Neural cell (in vitro differentiated cells): ENCODE data around the gene FAM163A. TPM values are rescaled to one million over a fixed set of nuclear protein-coding genes. Genes with fewer than 3 reads are reported as not detected.

Experiments used
- H2AFZ ChIP-seq: fragments of 200-600, 300-800 bp; sonication (generic), shearing (Covaris generic); 2 replicates; pipeline ENCODE4 v1.6.0; 2014; ENCODE audit warnings: low read depth, mild to moderate bottlenecking, antibody characterized with exemption, low read length, moderate library complexity
- H3F3A ChIP-seq: fragments of 200-600 bp; shearing (Covaris generic); 2 replicates; pipeline ENCODE4 v1.6.1; 2016; ENCODE audit warnings: mild to moderate bottlenecking, moderate library complexity, mixed read lengths, antibody characterized with exemption, low read length; ENCODE audit not compliant: insufficient read depth, poor library complexity, severe bottlenecking
- H3K27ac ChIP-seq: fragments of 200-600, 300-800 bp; sonication (generic), shearing (Covaris generic); 2 replicates; pipeline ENCODE4 v1.5.1; 2014; ENCODE audit warnings: mild to moderate bottlenecking, low read length, moderate library complexity
- H3K27me3 ChIP-seq: fragments of 300-800, 200-600 bp; sonication (generic), shearing (Covaris generic); 2 replicates; pipeline ENCODE4 v1.6.0; 2014; ENCODE audit warnings: mild to moderate bottlenecking, low read depth, low read length, moderate library complexity; ENCODE audit not compliant: insufficient read depth
- H3K36me3 ChIP-seq: fragments of 300-800, 200-600 bp; sonication (generic), shearing (Covaris generic); 2 replicates; pipeline ENCODE4 v1.5.1; 2014; ENCODE audit warnings: mild to moderate bottlenecking, antibody characterized with exemption, low read length, moderate library complexity; ENCODE audit not compliant: insufficient read depth
- H3K4me2 ChIP-seq: fragments of 300-800, 200-600 bp; sonication (generic), shearing (Covaris generic); 2 replicates; pipeline ENCODE4 v1.6.0; 2014; ENCODE audit warnings: mild to moderate bottlenecking, low read length
- H3K4me3 ChIP-seq: fragments of 300-800, 200-600 bp; sonication (generic), shearing (Covaris generic); 2 replicates; pipeline ENCODE4 v1.5.1; 2014; ENCODE audit warnings: mild to moderate bottlenecking, low read length, moderate library complexity
- H3K79me2 ChIP-seq: fragments of 200-600 bp; shearing (Covaris generic); replicated peaks from 2 replicates; pipeline ENCODE4 v1.6.0; 2014; ENCODE audit warnings: mild to moderate bottlenecking, low read length, moderate library complexity; ENCODE audit not compliant: insufficient read depth
- H3K9ac ChIP-seq: fragments of 300-800, 200-600 bp; sonication (generic), shearing (Covaris generic); 2 replicates; pipeline ENCODE4 v1.6.1; 2016; ENCODE audit warnings: mild to moderate bottlenecking, low read length, mixed read lengths
- H3K9me2 ChIP-seq: fragments of 200-600 bp; shearing (Covaris generic); 2 replicates; pipeline ENCODE4 v1.6.1; 2016; ENCODE audit warnings: mild to moderate bottlenecking, low read length, mixed read lengths; ENCODE audit not compliant: insufficient read depth
- H3K9me3 ChIP-seq: fragments of 200-600, 300-800 bp; sonication (generic), shearing (Covaris generic); 2 replicates; pipeline ENCODE4 v1.6.1; 2016; ENCODE audit warnings: mild to moderate bottlenecking, mixed run types, low read length, moderate library complexity, mixed read lengths
- H4K20me1 ChIP-seq: fragments of 200-600 bp; shearing (Covaris generic); 2 replicates; pipeline ENCODE4 v1.6.1; 2016; ENCODE audit warnings: mild to moderate bottlenecking, mixed run types; ENCODE audit not compliant: insufficient read depth
- CTCF ChIP-seq: fragments of 450-650 bp; IDR thresholded peaks from 2 replicates; pipeline ENCODE4 v1.5.1; 2014; ENCODE audit warnings: antibody characterized with exemption, mild to moderate bottlenecking, moderate library complexity; ENCODE audit not compliant: poor library complexity, severe bottlenecking
- EP300 ChIP-seq: fragments of 450-650 bp; conservative IDR thresholded peaks from 2 replicates; pipeline ENCODE4 v1.6.1; 2014; ENCODE audit warnings: antibody characterized with exemption, mild to moderate bottlenecking, moderate library complexity; ENCODE audit not compliant: poor library complexity, severe bottlenecking
- EZH2 ChIP-seq: fragments of 200-600, 300-800 bp; shearing (Covaris generic), sonication (generic); IDR thresholded peaks from 2 replicates; pipeline ENCODE4 v1.6.1; 2014; ENCODE audit warnings: antibody characterized with exemption, low read length, borderline replicate concordance, mild to moderate bottlenecking; ENCODE audit not compliant: insufficient read depth, poor library complexity, severe bottlenecking
- MXI1 ChIP-seq: fragments of 450-650 bp; conservative IDR thresholded peaks from 2 replicates; pipeline ENCODE4 v1.6.1; 2014; ENCODE audit warnings: antibody characterized with exemption, mild to moderate bottlenecking; ENCODE audit not compliant: poor library complexity, severe bottlenecking
- POLR2AphosphoS5 ChIP-seq: IDR thresholded peaks from 2 replicates; pipeline ENCODE4 v1.6.1; 2012
- RAD21 ChIP-seq: fragments of 450-650 bp; conservative IDR thresholded peaks from 2 replicates; pipeline ENCODE4 v1.6.1; 2014; ENCODE audit warnings: antibody characterized with exemption, mild to moderate bottlenecking, moderate library complexity
- REST ChIP-seq: IDR thresholded peaks from 2 replicates; pipeline ENCODE4 v1.6.1; 2012; ENCODE audit warnings: borderline replicate concordance
- SMC3 ChIP-seq: fragments of 450-650 bp; conservative IDR thresholded peaks from 2 replicates; pipeline ENCODE4 v1.6.1; 2014; ENCODE audit warnings: antibody characterized with exemption, mild to moderate bottlenecking, moderate library complexity; ENCODE audit not compliant: poor library complexity
- TAF1 ChIP-seq: IDR thresholded peaks from 2 replicates; pipeline ENCODE4 v1.6.1; 2012; ENCODE audit warnings: low read depth
- polyA plus RNA-seq: library from polyadenylated mRNA; depleted of rRNA; stranded (reverse); fragments of >200 nt; gene quantifications from 2 replicates; pipeline ENCODE4 v1.2.3, GENCODE V29; 2014

FAM163A gene
- polyA plus RNA-seq, 1 donor from 2014 or later, result 0.21 TPM

- TF ChIP-seq EZH2 (no peak), POLR2AphosphoS5 (no peak), TAF1 (no peak), RAD21 (no peak)
These were observed 2.7 kb downstream of the FAM163A start (continued) for GRCh38 chr1:179745743-179746142.

- H3K9me3 ChIP-seq, result no peaks in the 10 kb centered on the region
- H3K27me3 ChIP-seq, result peaks cover 44% of the 10 kb centered on the region
- H3F3A ChIP-seq, result no peaks in the 10 kb centered on the region
- H3K79me2 ChIP-seq, result no peaks in the 10 kb centered on the region
- no peak overlapping the region for H3K4me3 ChIP-seq
- H3K27ac ChIP-seq, result no peak overlapping the region
- H3K4me2 ChIP-seq, result no peak overlapping the region
- no peak overlapping the region for H3K9ac ChIP-seq
- TF ChIP-seq MXI1 (no peak), EP300 (no peak), CTCF (no peak), POLR2AphosphoS5 (no peak), EZH2 (no peak), TAF1 (no peak), RAD21 (no peak), SMC3 (no peak), REST (no peak)
- no peak overlapping the region for H2AFZ ChIP-seq
- no peaks in the 10 kb centered on the region for H3K9me2 ChIP-seq
- H4K20me1 ChIP-seq, result no peaks in the 10 kb centered on the region
- H3K36me3 ChIP-seq, result no peaks in the 10 kb centered on the region
These were observed 4.5 kb downstream of the FAM163A start for GRCh38 chr1:179747611-179748010.

DNA sequence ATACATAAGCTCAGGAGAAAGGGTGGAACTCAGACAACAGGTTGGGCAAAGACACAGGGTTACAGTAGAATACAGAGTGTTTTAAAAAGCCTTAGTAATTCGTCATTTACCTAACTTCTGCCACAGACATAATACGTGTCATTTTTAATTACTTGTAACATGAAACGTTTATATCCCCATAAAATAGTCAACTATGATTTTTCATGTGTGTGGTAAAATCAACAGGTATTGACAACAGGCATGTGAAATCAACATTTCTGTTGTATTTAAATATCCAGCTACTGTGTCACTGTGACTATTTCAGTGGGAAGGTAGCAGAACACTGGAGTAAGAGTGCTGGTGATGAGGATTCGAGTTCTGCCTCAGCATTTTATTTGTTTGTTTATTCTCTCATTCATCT, 5.7 kb downstream of the FAM163A start:
- H3K79me2 ChIP-seq, result no peaks in the 10 kb centered on the region
- H3K27ac ChIP-seq, result no peak overlapping the region
- H4K20me1 ChIP-seq, result no peaks in the 10 kb centered on the region
- H3K4me3 ChIP-seq, result no peak overlapping the region
- H3K9me3 ChIP-seq, result no peaks in the 10 kb centered on the region
- no peak overlapping the region for H3K4me2 ChIP-seq
- H3F3A ChIP-seq, result no peaks in the 10 kb centered on the region
- H3K9me2 ChIP-seq, result no peaks in the 10 kb centered on the region
- no peak overlapping the region for H2AFZ ChIP-seq
- TF ChIP-seq TAF1, result no peak
- H3K9ac ChIP-seq, result no peak overlapping the region
- H3K27me3 ChIP-seq, result peaks cover 33% of the 10 kb centered on the region
- H3K36me3 ChIP-seq, result no peaks in the 10 kb centered on the region
